Suppressor macrophage (primary cell): Measurements from ENCODE around the gene NCKAP1.

Source experiments
- DNase-seq, 4 experiments: peaks; one replicate each; pipeline ENCODE4 v3.0.0-alpha.2; 2020 to 2022

NCKAP1 gene

DNA sequence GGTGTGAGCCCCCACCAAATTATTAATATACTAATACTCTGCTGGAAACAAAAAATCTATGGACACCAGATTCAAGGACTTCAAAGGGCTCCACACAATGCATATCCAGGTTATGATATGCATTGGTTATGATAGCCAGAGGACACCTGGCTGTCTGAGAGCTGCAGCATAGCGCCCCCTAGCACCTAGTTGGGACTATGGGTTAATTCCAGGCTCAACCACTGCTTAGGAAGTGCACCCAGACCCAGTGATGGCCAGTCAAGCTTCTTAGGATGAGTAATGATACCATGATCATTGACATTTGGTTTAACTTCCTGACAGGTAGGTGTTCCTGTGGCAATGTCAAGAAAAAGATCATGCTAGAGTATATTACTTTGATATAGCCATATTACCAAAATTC, 168.0 kb downstream of the NCKAP1 start:
- no peak for DNase-seq

DNA sequence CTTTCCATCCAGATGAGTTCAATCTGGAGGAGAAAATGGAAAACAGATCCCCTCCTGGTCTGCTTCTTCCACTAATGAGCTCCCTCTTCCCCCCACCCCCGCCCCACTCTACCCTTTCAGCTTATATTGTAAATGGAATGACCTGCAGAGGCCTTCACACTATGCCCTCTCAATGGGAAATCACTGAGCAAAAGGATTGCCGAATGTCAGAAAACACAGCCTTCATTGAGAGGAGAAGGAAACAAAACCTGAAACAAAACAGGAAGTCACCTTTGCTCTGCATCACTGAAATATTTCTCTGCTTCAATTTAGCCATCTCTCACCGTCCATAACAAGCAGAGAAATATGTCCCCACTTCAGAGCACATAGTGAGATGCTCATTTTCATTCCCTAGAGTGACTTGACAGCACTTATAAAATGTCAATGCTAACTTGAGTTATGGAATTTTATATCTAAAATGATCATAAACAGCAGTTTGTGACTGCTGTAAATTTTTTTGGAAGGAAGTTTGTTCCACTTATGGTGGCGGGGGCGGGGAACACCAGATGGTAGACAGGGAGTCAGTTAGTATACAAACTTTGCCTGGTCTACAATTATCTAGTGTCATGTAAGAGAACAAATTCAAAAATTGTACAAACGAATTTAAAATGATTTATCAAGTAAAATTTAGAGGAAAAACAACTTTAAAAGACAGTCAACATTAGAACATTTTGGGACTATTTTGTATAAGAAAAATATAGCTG, 170.0 kb downstream of the NCKAP1 start:
- DNase-seq: no peak

DNA sequence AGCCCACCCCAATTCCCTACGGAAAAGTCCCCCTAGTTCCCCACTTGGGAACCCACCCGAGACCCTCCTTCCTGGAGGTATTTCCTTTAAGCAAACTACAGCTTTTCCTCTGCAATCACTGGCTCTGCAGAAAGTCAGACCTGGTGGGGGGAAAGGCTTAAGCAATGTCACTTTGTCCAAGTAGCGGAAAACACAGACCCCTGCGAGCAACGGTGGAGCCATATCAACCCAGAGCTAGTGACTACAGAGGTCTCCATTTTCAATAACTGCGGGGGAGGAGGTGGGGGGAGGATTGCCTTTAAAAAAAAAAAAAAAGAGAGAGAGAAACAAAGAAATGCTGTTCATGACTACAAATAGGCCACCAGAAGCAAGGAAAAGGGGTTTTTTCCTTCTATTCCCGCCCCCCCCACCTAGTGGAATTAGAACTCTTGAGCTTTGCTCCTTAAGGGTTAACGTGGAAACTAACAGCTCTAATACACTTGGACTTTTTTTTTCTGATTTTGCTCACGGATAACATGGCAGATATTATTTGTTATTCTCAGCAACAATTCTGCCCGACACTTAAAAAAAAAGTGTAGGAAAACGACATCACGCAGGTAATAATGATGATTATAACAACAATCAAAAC, 170.7 kb downstream of the NCKAP1 start:
- DNase-seq: no peak

DNA sequence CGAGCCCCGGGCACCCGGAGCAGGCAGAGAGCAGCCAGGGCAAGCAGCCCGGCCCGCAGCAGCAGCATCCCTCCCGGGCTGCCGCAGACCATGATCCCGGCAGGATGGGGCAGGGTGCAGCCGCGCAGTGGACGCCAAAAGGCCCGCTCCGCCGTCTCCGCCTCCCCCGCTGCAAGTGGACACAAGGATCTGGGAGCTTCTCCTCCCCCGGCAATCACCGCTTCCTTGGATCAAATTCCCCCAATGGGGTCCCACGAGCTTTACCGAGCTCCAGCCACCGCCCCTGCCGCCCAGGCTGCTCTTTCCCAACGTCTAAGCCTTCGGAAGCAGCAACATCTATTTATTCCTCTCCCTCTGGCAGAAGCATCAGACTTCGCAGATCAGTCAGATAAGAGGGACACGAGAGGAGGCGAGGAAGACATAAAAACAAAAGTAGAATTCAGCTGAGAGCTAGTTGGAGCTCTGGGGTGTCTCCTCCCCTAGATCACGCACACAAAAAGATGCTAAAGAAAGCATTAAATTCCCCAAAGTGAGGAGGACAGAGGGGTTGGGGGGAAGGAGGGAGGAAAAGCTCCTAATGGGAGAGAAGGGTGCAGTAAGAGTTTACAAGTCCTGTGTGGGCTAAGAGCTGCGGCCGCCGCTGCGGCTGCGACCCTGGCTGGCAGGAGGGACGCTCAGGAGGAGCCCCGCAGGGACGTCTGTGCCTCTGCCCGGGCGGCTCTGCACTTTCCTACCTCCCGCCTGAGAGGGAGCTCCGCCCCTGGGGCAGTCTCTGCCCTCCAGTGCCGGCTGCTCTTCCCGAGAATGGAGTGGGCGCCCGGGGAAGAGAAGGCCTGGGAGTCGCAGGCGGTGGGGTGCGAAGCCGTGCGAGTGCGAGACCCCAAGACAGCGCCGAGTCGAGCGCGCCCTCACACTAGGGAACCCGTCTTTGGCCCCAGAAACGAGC, 171.5 kb downstream of the NCKAP1 start, which contains the start of gene FRZB:
FRZB (minus strand) TSS at position 177 of the 946 bp plus-strand sequence; CDS start at position 92, 85 bp downstream.
- no peak for DNase-seq

DNA sequence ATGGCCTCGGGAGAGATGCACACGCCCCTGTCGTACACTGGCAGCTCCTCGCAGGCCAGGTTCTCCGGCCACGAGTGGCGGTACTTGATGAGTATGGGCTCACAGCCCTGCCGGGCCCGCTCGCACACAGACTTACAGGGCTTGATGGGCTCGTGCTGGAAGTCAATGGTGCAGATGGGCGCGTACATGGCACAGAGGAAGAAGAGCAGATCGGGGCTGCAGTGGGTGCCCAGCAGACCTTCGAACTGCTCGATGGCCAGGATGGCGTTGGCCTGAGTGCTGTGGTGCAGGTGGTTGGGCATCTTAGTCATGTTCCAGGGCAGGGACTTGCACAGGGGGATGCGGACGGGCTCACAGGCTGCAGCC, 172.2 kb downstream of the NCKAP1 start:
- no peak for DNase-seq

DNA sequence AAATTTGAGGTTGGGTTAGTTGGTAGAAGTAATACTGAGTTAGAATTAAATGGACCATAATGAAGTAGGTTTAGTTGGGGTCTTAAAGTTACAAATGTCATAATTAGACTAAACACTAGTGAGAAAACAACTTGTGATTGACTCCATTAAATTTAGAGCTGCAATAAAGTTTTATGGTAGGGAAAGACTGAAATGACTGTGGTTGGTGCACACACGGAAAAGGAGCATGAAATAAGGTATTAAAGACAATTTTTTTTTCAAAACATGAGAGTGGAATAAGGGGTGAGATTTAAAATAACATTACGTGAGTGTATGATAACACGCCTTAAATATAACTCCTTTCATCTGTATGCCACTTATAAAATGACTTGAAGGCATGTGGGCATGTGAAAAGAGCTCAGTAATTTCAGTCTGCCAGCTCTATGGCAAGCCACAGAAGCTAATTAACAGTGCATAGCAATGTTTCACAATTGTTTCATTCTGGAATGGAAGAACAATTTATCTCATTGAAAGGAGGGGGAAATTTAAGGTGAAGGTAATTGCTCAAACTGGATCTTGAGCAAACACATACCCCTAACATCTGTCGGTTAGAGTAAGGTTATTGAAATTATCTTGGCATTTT, 173.2 kb downstream of the NCKAP1 start:
- DNase-seq: no peak

DNA sequence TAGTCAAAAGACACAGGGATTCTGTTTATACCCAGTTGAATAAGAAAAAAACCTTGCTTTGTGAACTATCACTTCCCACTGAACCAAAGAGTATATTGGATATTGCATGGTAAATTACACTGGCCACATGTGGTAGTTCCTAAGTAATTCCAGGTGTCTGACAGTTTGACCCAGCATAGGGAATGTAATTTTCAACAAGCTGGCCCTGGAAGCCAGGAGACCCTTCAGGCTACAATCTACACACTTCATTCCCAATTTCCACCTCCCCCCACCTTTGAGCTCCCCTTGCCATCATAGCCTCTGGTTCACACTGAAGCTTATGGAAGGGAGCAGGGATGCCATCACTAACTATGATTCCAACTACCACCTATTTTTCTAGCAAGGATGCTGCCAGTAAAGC, 174.6 kb downstream of the NCKAP1 start:
- DNase-seq: no peak

DNA sequence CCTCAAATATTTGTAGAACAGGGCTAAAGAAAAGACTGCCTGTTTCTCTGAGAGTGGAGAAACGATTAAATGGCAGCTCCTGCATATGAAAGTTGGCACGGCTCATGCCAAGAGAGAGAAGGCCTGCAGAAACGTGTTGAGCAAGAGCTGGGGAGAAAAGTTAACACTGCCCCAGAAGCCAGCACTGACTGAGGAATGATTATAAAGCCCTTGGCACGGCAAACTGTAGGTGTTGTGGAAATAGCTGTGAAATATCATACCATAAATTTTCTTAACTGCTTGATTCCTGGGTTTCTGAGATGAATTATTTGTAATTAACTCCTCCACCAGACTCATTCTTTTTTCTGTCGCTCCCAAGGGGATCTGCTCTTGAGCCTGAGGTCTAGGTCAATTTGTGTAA, 176.2 kb downstream of the NCKAP1 start:
- no peak for DNase-seq

DNA sequence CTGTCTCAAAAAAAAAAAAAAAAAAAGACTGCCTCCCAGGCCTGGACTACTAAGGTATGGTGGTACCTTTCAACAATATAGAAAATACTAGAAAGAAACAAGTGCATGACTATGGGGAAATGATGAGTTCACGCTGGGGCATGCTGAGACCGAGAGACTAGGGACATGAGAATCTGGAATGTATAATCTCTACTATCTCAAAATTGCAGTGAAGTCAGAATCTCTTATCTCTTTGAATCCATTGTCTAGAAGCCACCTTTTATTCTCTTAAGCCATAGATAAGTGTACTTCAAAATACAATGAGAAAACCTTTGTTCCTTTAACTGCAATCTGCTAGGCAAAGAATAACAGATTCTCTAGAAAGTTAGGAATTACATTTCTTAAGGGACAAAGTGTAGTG, 177.4 kb downstream of the NCKAP1 start:
- DNase-seq: no peak
